ENCODE results near the gene SLC38A1.

Gene SLC38A1

DNA sequence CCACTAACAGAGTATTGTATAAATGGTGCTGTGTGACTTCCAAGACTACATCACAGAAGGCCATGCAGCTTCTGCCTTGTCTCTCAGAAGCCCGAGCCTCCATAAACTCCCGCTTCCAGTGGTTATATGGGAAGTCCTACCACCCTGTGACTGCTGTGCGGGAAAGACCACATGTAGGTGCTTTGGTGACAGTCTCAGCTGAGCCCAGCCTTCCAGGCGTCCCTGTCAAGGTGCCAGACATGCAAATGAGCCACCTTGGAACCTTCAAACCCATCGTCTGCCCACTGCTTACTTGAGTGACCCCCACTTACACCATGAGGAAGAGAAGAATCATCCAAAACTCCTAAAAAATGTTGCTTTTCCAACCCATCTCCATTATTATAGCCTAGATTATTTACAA lies 123.0 kb downstream of the SLC38A1 start:
- no peak for TF ChIP-seq CTCF (conservative IDR thresholded peaks at IDR 0.05; ENCODE audit: control insufficient read depth, insufficient read depth, low read depth, low read length)
- H3K4me3 ChIP-seq (ENCODE audit: control insufficient read depth, low read depth, low read length) = no peak overlapping the region
- DNase-seq (ENCODE audit: low read depth) = no peak

DNA sequence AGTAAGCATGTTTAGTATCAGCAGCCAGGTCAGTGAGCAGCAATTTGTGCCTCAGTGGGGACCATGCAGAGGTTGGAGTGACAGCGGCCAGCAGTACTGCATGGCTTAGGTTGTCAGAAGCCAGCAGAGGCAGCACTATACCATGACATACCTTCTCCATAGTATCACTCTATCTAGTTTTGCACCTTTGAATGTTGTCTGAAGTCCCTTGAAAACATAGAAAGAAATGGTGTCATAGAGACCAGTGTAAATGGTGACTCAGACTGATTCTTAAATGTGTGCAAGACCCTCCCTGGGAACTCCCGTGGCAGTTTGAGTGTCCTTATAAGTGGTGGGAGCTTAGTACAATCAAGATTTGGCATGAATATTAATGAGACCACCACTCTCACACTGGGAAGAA lies 124.4 kb downstream of the SLC38A1 start:
- no peak for DNase-seq (ENCODE audit: low read depth)
- TF ChIP-seq CTCF (conservative IDR thresholded peaks at IDR 0.05; ENCODE audit: control insufficient read depth, insufficient read depth, low read depth, low read length) = no peak
- H3K4me3 ChIP-seq (ENCODE audit: control insufficient read depth, low read depth, low read length) = no peak overlapping the region

GRCh38 chr12:46136249-46136648 lies 132.6 kb downstream of the SLC38A1 start:
- no peak overlapping the region for H3K4me3 ChIP-seq (ENCODE audit: control insufficient read depth, low read depth, low read length)
- TF ChIP-seq CTCF (conservative IDR thresholded peaks at IDR 0.05; ENCODE audit: control insufficient read depth, insufficient read depth, low read depth, low read length) = no peak
- no peak for DNase-seq (ENCODE audit: low read depth)

GRCh38 chr12:46135750-46136149 lies 133.1 kb downstream of the SLC38A1 start:
- DNase-seq (ENCODE audit: low read depth) = no peak
- no peak overlapping the region for H3K4me3 ChIP-seq (ENCODE audit: control insufficient read depth, low read depth, low read length)
- no peak for TF ChIP-seq CTCF (conservative IDR thresholded peaks at IDR 0.05; ENCODE audit: control insufficient read depth, insufficient read depth, low read depth, low read length)

- no peak for TF ChIP-seq CTCF (conservative IDR thresholded peaks at IDR 0.05; ENCODE audit: control insufficient read depth, insufficient read depth, low read depth, low read length)
- H3K4me3 ChIP-seq (ENCODE audit: control insufficient read depth, low read depth, low read length) = no peak overlapping the region
- no peak for DNase-seq (ENCODE audit: low read depth)
These were observed 134.0 kb downstream of the SLC38A1 start for GRCh38 chr12:46134852-46135251.

DNA sequence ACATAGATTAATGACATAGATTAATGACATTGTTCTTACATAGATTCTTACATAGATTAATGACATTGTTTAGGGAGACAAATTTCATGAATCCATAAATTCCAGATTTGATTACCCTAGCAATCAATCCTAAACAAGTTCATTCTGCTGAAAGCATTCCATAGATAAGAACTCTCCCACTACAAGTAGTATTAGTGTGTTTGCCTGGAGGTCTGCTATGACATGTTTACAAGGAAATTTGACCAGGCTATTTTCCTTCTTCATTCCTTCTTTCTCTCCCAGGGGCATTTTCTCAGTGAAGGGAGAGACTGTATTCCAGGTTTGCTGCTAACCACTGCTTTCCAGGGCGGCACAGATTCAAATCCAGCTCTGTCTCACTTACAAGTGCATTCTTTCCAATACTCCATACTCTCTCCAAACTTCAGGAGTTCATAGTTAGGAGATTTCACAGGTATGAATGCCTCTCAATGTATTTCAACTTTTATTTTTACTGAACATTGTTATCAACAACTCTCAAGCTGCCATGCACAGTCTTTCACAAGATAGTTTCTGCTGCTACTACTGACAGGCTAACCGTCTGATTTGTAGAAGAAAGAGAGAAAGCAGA lies 134.5 kb downstream of the SLC38A1 start:
- no peak for DNase-seq (ENCODE audit: low read depth)
- TF ChIP-seq CTCF (conservative IDR thresholded peaks at IDR 0.05; ENCODE audit: control insufficient read depth, insufficient read depth, low read depth, low read length) = no peak
- no peak overlapping the region for H3K4me3 ChIP-seq (ENCODE audit: control insufficient read depth, low read depth, low read length)

GRCh38 chr12:46133751-46134150 lies 135.1 kb downstream of the SLC38A1 start:
- peak; percentile 1 for DNase-seq (ENCODE audit: low read depth)
- no peak overlapping the region for H3K4me3 ChIP-seq (ENCODE audit: control insufficient read depth, low read depth, low read length)
- no peak for TF ChIP-seq CTCF (conservative IDR thresholded peaks at IDR 0.05; ENCODE audit: control insufficient read depth, insufficient read depth, low read depth, low read length)
